ENCODE measurements around the gene SERPINI2. TPM values are rescaled to one million over a fixed set of nuclear protein-coding genes. Genes with fewer than 3 reads are reported as not detected.

Gene SERPINI2
- total and polyA plus RNA-seq, 2 donors (not counting 3 experiments of a cell fraction or from before 2014, with no cell fraction given) = not detected

- H3K9me3 ChIP-seq (replicated peaks; ENCODE audit: control insufficient read depth, insufficient read depth, low read length) = no peaks in the 10 kb centered on the region
- DNase-seq (ENCODE audit: low read depth, low spot score) (no peak), FAIRE-seq (no peak)
- H2AFZ ChIP-seq (ENCODE audit: low read depth, low read length) = no peak overlapping the region
- ChIA-PET CTCF (no interaction called here), POLR2A (no interaction called here)
- H3K4me2 ChIP-seq (ENCODE audit: insufficient read depth, low read length) = no peak overlapping the region
- intact Hi-C loops (cut with micrococcal nuclease) (no loop called here), dilution Hi-C loops (cut with MboI; ENCODE audit: extremely low pct_ligation_motif_present, low sequenced_read_pairs) (no loop called here)
- no peaks in the 10 kb centered on the region for H3K79me2 ChIP-seq (ENCODE audit: control insufficient read depth, insufficient read depth, low read length)
- H3K4me1 ChIP-seq (ENCODE audit: control insufficient read depth, extremely low read depth, insufficient read depth, low read length) = no peaks in the 10 kb centered on the region
- no peaks in the 10 kb centered on the region for H3K36me3 ChIP-seq (ENCODE audit: control insufficient read depth in 2 of 2, extremely low read depth in 1 of 2, insufficient read depth in 2 of 2, low read length in 2 of 2)
- H4K20me1 ChIP-seq (replicated peaks; ENCODE audit: control insufficient read depth, extremely low read depth, insufficient read depth, low read length) = no peaks in the 10 kb centered on the region
- no peaks in the 10 kb centered on the region for H3K9me1 ChIP-seq (replicated peaks; ENCODE audit: control insufficient read depth, extremely low read depth, insufficient read depth, low read length)
- no peak overlapping the region for H3K4me3 ChIP-seq (replicated peaks in 1 of 3; ENCODE audit: insufficient read depth in 1 of 3, low read depth in 1 of 3, low read length in 3 of 3)
- no peak overlapping the region for H3K9ac ChIP-seq (replicated peaks; ENCODE audit: extremely low read depth, insufficient read depth, low read length)
- no peak overlapping the region for H3K27ac ChIP-seq (ENCODE audit: insufficient read depth, low read depth, low read length)
- TF ChIP-seq MYC (IDR thresholded peaks at IDR 0.05; ENCODE audit: low read depth, low read length) = no peak
- TF ChIP-seq FOS (IDR thresholded peaks at IDR 0.05; ENCODE audit: borderline replicate concordance, insufficient read depth, low read length) = no peak
- TF ChIP-seq, protein P1, sequence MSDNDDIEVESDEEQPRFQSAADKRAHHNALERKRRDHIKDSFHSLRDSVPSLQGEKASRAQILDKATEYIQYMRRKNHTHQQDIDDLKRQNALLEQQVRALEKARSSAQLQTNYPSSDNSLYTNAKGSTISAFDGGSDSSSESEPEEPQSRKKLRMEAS (IDR thresholded peaks at IDR 0.05; ENCODE audit: insufficient read depth, insufficient read length) = no peak
- TF ChIP-seq EZH2 (IDR thresholded peaks at IDR 0.05; ENCODE audit: borderline replicate concordance, low read depth, low read length, severe bottlenecking) = no peak
- TF ChIP-seq CTCF (IDR thresholded peaks at IDR 0.05; ENCODE audit: extremely low read depth in 1 of 2, insufficient read depth in 1 of 2, low read depth in 1 of 2, low read length in 2 of 2) = no peak
- BruUV-seq (replicated peaks) = no TSS peak
- H3K27me3 ChIP-seq (ENCODE audit: control insufficient read depth in 2 of 2, insufficient read depth in 2 of 2, low read length in 2 of 2) = no peaks in the 10 kb centered on the region
Observed at GRCh38 chr3:167501941-167502340, 28.1 kb upstream of the SERPINI2 start.

DNA sequence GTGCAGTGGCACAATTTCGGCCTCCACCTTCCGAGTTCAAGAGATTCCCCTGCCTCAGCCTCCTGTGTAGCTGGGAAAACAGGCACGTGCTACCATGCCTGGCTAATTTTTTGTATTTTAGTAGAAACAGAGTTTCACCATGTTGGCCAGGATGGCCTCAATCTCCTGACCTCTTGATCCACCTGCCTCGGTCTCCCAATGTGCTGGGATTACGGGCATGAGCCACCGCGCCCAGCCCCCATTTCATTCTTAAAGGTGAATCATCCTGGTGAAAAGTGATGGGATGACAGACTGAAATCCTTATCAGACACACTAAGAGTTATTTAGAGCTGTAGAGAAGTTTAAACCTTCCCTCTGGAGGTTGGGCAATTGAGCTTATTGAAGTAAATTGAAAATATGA, 24.1 kb upstream of the SERPINI2 start:
- no peak overlapping the region for H2AFZ ChIP-seq (ENCODE audit: low read depth, low read length)
- H4K20me1 ChIP-seq (replicated peaks; ENCODE audit: control insufficient read depth, extremely low read depth, insufficient read depth, low read length) = no peaks in the 10 kb centered on the region
- no peak overlapping the region for H3K4me3 ChIP-seq (replicated peaks in 1 of 3; ENCODE audit: insufficient read depth in 1 of 3, low read depth in 1 of 3, low read length in 3 of 3)
- H3K4me2 ChIP-seq (ENCODE audit: insufficient read depth, low read length) = no peak overlapping the region
- ChIA-PET CTCF (no interaction called here), POLR2A (no interaction called here)
- H3K9me3 ChIP-seq (replicated peaks; ENCODE audit: control insufficient read depth, insufficient read depth, low read length) = no peaks in the 10 kb centered on the region
- H3K9ac ChIP-seq (replicated peaks; ENCODE audit: extremely low read depth, insufficient read depth, low read length) = no peak overlapping the region
- H3K9me1 ChIP-seq (replicated peaks; ENCODE audit: control insufficient read depth, extremely low read depth, insufficient read depth, low read length) = no peaks in the 10 kb centered on the region
- no TSS peak for BruUV-seq (replicated peaks)
- H3K4me1 ChIP-seq (ENCODE audit: control insufficient read depth, extremely low read depth, insufficient read depth, low read length) = no peaks in the 10 kb centered on the region
- H3K27me3 ChIP-seq (ENCODE audit: control insufficient read depth in 2 of 2, insufficient read depth in 2 of 2, low read length in 2 of 2) = no peaks in the 10 kb centered on the region
- DNase-seq (ENCODE audit: low read depth, low spot score) (no peak), FAIRE-seq (no peak)
- intact Hi-C loops (cut with micrococcal nuclease) (no loop called here), dilution Hi-C loops (cut with MboI; ENCODE audit: extremely low pct_ligation_motif_present, low sequenced_read_pairs) (no loop called here)
- no peaks in the 10 kb centered on the region for H3K79me2 ChIP-seq (ENCODE audit: control insufficient read depth, insufficient read depth, low read length)
- no peaks in the 10 kb centered on the region for H3K36me3 ChIP-seq (ENCODE audit: control insufficient read depth in 2 of 2, extremely low read depth in 1 of 2, insufficient read depth in 2 of 2, low read length in 2 of 2)
- TF ChIP-seq MYC (IDR thresholded peaks at IDR 0.05; ENCODE audit: low read depth, low read length) (no peak), JUN (IDR thresholded peaks at IDR 0.05; ENCODE audit: borderline replicate concordance, insufficient read depth, insufficient read length, low read depth) (no peak), EZH2 (IDR thresholded peaks at IDR 0.05; ENCODE audit: borderline replicate concordance, low read depth, low read length, severe bottlenecking) (no peak), POLR2A (IDR thresholded peaks at IDR 0.05; ENCODE audit: low read depth, low read length) (no peak), GATA2 (IDR thresholded peaks at IDR 0.05; ENCODE audit: insufficient read depth, insufficient read length, low read depth, low read length) (no peak), CTCF (IDR thresholded peaks at IDR 0.05; ENCODE audit: extremely low read depth in 1 of 2, insufficient read depth in 1 of 2, low read depth in 1 of 2, low read length in 2 of 2) (no peak), FOS (IDR thresholded peaks at IDR 0.05; ENCODE audit: borderline replicate concordance, insufficient read depth, low read length) (no peak), POLR2AphosphoS5 (IDR thresholded peaks at IDR 0.05; ENCODE audit: insufficient read depth, low read depth, low read length) (no peak)
- TF ChIP-seq, protein P1 (IDR thresholded peaks at IDR 0.05; ENCODE audit: insufficient read depth, insufficient read length) = no peak
- H3K27ac ChIP-seq (ENCODE audit: insufficient read depth, low read depth, low read length) = no peak overlapping the region
